Measurements from ENCODE around the gene UPF1.

UPF1 gene

DNA sequence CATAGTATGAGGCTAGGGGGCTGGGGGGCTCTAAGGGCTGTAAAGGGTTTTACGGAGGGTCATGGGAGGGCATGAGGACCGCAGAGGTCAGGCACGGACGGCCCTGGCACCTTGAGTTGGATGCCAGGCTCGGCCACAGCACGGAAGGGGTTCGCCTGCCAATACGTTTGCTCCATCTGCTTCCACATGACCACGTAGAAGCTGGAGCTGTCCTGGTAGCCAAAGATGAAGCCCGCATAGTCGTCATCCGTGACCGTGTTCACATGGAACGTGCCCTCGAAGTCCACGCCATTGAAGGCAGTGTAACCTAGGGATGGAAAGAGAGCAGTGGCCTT is 47.0 kb upstream of the UPF1 start:
- TF ChIP-seq GLIS3 (CRISPR knock-in tag; IDR thresholded peaks at IDR 0.05) (no peak), TOX (CRISPR knock-in tag; IDR thresholded peaks at IDR 0.05; ENCODE audit: borderline replicate concordance) (no peak), ZFP3 (CRISPR knock-in tag; IDR thresholded peaks at IDR 0.05) (no peak), ZC3H10 (CRISPR knock-in tag; IDR thresholded peaks at IDR 0.05) (no peak), TCF4 (CRISPR knock-in tag; IDR thresholded peaks at IDR 0.05; ENCODE audit: borderline replicate concordance) (no peak), ZNF565 (CRISPR knock-in tag; conservative IDR thresholded peaks at IDR 0.05; ENCODE audit: low read depth) (no peak), ZNF70 (CRISPR knock-in tag; IDR thresholded peaks at IDR 0.05) (no peak), ZNF8 (CRISPR knock-in tag; IDR thresholded peaks at IDR 0.05) (no peak)
- TF ChIP-seq, protein P1, sequence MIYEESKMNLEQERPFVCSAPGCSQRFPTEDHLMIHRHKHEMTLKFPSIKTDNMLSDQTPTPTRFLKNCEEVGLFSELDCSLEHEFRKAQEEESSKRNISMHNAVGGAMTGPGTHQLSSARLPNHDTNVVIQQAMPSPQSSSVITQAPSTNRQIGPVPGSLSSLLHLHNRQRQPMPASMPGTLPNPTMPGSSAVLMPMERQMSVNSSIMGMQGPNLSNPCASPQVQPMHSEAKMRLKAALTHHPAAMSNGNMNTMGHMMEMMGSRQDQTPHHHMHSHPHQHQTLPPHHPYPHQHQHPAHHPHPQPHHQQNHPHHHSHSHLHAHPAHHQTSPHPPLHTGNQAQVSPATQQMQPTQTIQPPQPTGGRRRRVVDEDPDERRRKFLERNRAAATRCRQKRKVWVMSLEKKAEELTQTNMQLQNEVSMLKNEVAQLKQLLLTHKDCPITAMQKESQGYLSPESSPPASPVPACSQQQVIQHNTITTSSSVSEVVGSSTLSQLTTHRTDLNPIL (CRISPR knock-in tag; IDR thresholded peaks at IDR 0.05; ENCODE audit: low read depth), result no peak
- TF ChIP-seq, protein P2, sequence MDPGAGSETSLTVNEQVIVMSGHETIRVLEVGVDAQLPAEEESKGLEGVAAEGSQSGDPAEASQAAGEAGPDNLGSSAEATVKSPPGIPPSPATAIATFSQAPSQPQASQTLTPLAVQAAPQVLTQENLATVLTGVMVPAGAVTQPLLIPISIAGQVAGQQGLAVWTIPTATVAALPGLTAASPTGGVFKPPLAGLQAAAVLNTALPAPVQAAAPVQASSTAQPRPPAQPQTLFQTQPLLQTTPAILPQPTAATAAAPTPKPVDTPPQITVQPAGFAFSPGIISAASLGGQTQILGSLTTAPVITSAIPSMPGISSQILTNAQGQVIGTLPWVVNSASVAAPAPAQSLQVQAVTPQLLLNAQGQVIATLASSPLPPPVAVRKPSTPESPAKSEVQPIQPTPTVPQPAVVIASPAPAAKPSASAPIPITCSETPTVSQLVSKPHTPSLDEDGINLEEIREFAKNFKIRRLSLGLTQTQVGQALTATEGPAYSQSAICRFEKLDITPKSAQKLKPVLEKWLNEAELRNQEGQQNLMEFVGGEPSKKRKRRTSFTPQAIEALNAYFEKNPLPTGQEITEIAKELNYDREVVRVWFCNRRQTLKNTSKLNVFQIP (CRISPR knock-in tag; IDR thresholded peaks at IDR 0.05; ENCODE audit: borderline replicate concordance, low read depth), result no peak
- TF ChIP-seq, protein P3, sequence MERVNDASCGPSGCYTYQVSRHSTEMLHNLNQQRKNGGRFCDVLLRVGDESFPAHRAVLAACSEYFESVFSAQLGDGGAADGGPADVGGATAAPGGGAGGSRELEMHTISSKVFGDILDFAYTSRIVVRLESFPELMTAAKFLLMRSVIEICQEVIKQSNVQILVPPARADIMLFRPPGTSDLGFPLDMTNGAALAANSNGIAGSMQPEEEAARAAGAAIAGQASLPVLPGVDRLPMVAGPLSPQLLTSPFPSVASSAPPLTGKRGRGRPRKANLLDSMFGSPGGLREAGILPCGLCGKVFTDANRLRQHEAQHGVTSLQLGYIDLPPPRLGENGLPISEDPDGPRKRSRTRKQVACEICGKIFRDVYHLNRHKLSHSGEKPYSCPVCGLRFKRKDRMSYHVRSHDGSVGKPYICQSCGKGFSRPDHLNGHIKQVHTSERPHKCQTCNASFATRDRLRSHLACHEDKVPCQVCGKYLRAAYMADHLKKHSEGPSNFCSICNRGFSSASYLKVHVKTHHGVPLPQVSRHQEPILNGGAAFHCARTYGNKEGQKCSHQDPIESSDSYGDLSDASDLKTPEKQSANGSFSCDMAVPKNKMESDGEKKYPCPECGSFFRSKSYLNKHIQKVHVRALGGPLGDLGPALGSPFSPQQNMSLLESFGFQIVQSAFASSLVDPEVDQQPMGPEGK (CRISPR knock-in tag; IDR thresholded peaks at IDR 0.05; ENCODE audit: borderline replicate concordance), result no peak
- no peak for ATAC-seq

DNA sequence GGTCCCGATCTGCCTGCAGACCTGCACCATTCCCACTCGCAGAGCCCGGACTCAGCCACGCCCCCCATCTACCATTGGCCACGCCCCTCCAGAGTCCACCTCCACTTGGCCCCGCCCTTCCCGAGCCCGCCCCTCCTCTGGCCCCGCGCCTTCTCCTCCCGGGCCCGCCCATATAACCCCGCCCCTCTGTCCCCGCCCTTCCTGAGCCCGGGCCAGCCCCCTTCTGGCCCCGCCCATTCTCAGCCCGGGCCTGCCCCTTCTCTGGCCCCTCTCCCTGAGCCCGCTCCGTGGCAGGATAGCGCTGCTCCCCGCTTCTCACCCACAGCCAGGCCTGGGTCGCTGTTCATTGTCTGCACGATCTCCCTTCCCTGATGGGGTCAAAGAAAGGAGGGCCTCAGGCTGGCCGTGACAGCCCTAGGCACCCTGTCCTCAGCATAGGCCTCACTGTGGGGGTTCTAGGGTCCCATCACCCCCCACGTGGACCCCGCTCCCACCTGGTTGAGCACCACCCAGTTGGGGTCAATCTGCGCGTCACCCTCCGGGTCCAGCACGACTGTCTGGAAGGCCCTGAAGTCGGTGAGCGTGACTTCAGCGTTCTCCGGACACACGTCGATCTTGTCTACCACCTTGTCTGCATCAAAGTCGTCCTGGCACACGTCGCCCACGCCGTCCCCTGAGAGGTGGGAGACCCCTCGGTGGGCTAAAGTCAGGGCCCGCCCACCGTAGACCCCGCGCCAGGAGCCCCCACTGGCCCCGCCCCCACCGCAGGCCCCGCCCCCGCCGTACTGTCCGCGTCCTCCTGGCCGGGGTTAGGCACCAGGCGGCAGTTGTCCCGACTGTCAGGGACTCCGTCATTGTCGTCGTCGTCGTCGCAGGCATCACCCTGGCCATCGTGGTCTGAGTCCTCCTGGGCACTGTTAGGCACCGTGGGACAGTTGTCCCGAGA is 46.3 kb upstream of the UPF1 start:
- no peak for TF ChIP-seq RARB (CRISPR knock-in tag; IDR thresholded peaks at IDR 0.05)
- TF ChIP-seq CSDC2 (CRISPR knock-in tag; IDR thresholded peaks at IDR 0.05), result no peak
- TF ChIP-seq ZNF8 (CRISPR knock-in tag; IDR thresholded peaks at IDR 0.05), result no peak
- TF ChIP-seq, protein P4, sequence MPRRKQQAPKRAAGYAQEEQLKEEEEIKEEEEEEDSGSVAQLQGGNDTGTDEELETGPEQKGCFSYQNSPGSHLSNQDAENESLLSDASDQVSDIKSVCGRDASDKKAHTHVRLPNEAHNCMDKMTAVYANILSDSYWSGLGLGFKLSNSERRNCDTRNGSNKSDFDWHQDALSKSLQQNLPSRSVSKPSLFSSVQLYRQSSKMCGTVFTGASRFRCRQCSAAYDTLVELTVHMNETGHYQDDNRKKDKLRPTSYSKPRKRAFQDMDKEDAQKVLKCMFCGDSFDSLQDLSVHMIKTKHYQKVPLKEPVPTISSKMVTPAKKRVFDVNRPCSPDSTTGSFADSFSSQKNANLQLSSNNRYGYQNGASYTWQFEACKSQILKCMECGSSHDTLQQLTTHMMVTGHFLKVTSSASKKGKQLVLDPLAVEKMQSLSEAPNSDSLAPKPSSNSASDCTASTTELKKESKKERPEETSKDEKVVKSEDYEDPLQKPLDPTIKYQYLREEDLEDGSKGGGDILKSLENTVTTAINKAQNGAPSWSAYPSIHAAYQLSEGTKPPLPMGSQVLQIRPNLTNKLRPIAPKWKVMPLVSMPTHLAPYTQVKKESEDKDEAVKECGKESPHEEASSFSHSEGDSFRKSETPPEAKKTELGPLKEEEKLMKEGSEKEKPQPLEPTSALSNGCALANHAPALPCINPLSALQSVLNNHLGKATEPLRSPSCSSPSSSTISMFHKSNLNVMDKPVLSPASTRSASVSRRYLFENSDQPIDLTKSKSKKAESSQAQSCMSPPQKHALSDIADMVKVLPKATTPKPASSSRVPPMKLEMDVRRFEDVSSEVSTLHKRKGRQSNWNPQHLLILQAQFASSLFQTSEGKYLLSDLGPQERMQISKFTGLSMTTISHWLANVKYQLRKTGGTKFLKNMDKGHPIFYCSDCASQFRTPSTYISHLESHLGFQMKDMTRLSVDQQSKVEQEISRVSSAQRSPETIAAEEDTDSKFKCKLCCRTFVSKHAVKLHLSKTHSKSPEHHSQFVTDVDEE (CRISPR knock-in tag; IDR thresholded peaks at IDR 0.05), result no peak
- TF ChIP-seq ESRRG (CRISPR knock-in tag; IDR thresholded peaks at IDR 0.05), result no peak
- no peak for TF ChIP-seq ZFP3 (CRISPR knock-in tag; IDR thresholded peaks at IDR 0.05)
- peak; percentile 78 for ATAC-seq

DNA sequence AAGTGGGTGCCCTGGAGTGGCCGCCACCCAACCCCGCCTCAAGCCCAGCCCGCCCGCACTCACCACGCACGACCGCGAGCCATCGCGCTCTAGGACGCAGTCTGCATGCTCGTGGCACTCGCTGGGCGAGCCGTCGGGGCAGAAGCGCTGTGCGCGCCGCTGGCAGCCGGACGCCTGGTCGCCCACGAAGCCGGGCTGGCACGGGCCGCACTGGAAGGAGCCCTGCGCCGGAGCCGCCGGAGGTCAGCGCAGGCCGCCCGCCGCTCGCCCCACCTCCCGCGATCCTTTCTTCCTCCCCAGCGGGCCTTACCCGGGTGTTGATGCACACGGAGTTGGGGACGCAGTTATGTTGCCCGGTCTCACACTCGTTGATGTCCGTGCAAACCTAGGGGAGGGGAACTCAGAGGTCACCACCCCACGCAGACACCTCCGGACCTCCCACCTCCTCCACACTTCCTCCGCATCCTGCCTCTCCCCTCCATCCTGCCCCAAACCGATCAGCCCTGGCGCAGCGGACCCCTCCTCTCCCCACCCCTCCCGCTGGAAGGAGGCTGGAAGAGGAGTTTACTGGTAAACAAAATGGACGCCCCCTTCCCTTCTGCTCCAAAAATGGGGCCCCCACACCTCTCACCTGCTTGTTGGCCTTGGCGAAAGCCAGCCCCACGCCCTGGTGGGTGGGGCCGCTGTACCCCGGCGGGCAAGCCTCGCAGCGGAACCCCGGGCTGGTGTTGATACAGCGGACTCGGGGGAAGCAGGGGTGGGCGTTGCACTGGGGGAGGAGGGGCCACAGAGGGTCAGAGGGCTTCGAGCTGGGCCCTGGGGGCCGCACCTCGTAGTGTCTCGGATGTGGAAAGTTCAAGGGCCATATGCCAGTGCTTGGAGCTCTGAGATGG is 43.0 kb upstream of the UPF1 start:
- TF ChIP-seq PPARA (CRISPR knock-in tag; IDR thresholded peaks at IDR 0.05; ENCODE audit: borderline replicate concordance), result no peak
- no peak for TF ChIP-seq ZC3H10 (CRISPR knock-in tag; IDR thresholded peaks at IDR 0.05)
- ATAC-seq, result no peak

DNA sequence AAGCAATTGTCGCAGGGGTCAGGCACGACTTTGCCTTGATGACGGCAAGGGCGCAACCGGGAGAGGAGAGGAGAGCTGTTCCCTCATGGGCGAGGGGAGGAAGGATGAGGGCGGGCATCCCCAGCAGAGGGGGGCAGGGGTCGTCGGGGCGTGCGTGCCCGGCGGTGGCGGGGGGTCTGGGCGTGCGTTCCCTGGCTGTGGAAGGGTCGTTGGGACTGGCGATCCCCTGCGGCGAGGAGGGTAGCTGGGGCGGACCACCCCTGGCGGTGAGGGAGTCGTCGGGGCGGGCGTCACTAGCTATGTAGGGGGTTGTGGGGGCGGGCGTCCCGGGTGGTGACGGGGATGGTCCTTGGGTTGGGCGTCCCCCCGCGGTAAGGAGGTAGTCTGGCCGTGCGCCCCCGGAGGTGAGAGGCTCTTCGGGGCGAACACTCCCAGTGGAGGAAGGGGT is 42.3 kb upstream of the UPF1 start:
- ATAC-seq, result no peak
- TF ChIP-seq, protein P4 (CRISPR knock-in tag; IDR thresholded peaks at IDR 0.05), result no peak
- no peak for TF ChIP-seq ESRRG (CRISPR knock-in tag; IDR thresholded peaks at IDR 0.05)
- TF ChIP-seq OSR1 (CRISPR knock-in tag; IDR thresholded peaks at IDR 0.05), result no peak
- TF ChIP-seq TOX (CRISPR knock-in tag; IDR thresholded peaks at IDR 0.05; ENCODE audit: borderline replicate concordance), result no peak
- TF ChIP-seq ZNF8 (CRISPR knock-in tag; IDR thresholded peaks at IDR 0.05), result no peak
- no peak for TF ChIP-seq ZFP3 (CRISPR knock-in tag; IDR thresholded peaks at IDR 0.05)
- no peak for TF ChIP-seq ZNF565 (CRISPR knock-in tag; conservative IDR thresholded peaks at IDR 0.05; ENCODE audit: low read depth)
- no peak for TF ChIP-seq ARNTL (CRISPR knock-in tag; IDR thresholded peaks at IDR 0.05; ENCODE audit: borderline replicate concordance, low read depth)
- no peak for TF ChIP-seq SNAI2 (CRISPR knock-in tag; IDR thresholded peaks at IDR 0.05)
- TF ChIP-seq BACH2 (CRISPR knock-in tag; IDR thresholded peaks at IDR 0.05; ENCODE audit: borderline replicate concordance), result no peak
- no peak for TF ChIP-seq TCF4 (CRISPR knock-in tag; IDR thresholded peaks at IDR 0.05; ENCODE audit: borderline replicate concordance)
- TF ChIP-seq, protein P1 (CRISPR knock-in tag; IDR thresholded peaks at IDR 0.05; ENCODE audit: low read depth), result no peak
- TF ChIP-seq GLIS3 (CRISPR knock-in tag; IDR thresholded peaks at IDR 0.05), result no peak
- TF ChIP-seq CSDC2 (CRISPR knock-in tag; IDR thresholded peaks at IDR 0.05), result no peak

All from SK-N-SH treated with all-trans-retinoic acid at 6 μM for 48 hours (cell line).